OCI-M1 (cell line): ENCODE results near the gene TLK1.

Experiments used
- DNase-seq: peaks from one replicate; lab custom pipeline; 2025; lab: John Stamatoyannopoulos, UW

The TLK1 gene

GRCh38 chr2:170965446-170966225 is 195.1 kb downstream of the TLK1 start:
- no peak for DNase-seq

- no peak for DNase-seq
Measured at GRCh38 chr2:170963386-170963785, 197.3 kb downstream of the TLK1 start.

DNA sequence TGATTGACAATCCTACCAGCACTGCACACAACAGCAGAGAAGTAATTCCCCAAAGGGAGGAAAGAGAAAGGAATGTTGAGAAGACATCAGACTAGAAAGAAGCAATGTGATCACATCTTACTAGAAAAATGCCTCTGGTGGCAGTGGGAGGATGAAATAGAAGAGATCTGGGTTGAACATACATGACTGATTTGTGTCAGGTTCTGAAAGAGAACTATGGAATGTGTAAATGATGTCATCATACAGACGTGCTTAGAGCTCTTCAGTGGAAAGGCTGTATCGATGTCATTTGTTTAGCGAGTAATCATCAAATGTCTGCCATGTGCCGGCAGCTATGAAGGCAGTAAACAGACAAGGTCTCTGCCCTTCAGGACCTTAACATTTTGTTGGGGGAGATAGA is 206.8 kb downstream of the TLK1 start:
- DNase-seq, result no peak

GRCh38 chr2:170950221-170950761 is 210.4 kb downstream of the TLK1 start:
- DNase-seq, result no peak

DNA sequence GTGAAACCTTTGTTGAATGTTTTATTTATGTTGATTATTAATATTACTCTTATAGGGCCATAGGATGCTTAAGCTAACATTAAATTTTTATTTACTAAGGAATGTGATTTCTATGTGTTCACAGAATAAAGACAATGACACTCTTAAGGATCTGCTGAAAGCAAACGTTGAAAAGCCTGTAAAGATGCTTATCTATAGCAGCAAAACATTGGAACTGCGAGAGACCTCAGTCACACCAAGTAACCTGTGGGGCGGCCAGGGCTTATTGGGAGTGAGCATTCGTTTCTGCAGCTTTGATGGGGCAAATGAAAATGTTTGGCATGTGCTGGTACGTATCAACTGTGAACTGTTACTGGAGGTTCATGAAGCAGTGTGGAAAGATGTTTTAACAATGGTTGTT is 211.3 kb downstream of the TLK1 start:
- DNase-seq, result no peak

GRCh38 chr2:170944545-170944944 is 216.1 kb downstream of the TLK1 start:
- DNase-seq, result no peak

DNA sequence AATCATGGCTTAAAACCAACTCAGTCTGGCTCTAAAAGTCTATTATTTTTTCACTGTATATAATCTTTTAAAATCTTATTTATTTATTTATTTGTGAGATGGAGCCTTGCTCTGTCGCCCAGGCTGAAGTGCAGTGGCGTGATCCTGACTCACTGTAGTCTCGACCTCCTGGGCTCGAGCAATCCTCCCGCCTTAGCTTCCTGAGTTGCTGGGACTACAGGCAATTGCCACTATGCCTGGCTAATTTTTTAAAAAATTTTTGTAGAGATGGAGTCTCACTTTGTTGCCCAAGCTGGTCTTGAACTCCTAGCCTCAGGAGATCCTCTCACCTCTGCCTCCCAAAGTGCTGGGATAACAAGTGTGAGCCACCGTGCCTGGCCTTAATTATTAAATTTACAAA is 217.1 kb downstream of the TLK1 start:
- DNase-seq, result no peak

DNA sequence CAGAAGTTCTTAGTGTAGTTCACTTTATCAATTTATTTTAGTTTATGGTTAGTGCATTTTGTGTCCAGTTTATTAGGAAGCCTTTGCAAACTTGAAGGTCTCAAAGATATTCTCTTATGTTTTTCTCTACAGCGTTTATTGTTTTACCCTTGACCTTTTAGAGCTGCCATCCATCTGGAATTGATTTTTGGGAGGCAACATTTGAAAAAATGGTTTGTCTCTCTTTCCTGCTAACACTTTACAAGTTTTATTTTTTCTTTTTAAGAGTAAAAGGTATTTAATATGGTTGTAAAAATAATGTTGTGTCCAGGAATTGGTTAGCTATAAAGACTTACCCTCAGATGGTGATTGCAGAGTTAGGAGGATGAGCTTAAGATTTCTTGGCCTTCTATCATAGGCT is 217.7 kb downstream of the TLK1 start:
- no peak for DNase-seq

DNA sequence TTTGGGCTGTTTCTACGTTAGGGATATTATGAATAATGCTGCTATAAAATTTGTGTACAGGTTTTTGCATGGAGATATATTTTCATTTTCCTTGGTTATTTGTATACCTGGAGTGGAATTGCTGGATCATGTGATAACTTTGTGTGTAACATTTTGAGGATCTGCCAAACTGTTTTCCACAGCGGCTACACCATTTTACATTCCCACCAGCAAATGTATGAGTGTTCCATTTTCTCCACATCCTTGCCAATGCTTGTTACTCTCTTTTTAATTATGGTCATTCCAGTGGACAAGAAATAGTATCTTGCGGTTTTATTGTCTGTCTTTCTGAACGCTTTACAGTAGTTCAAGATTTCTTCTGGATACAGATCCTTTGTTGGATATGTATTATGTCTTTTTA is 218.1 kb downstream of the TLK1 start:
- DNase-seq, result no peak
